Endothelial cell of umbilical vein (primary cell): ENCODE data around the gene EPN2. TPM values are rescaled to one million over a fixed set of nuclear protein-coding genes. Genes with fewer than 3 reads are reported as not detected.

ENCODE experiments used
- microRNA counts: library from miRNA; unstranded; fragments of <30 nt; microRNA quantifications from one replicate; lab custom pipeline; 2016
- microRNA-seq: library from miRNA; unstranded; fragments of <30 nt; microRNA quantifications from one replicate; pipeline ENCODE4 v1.2.0, GENCODE V29; 2021; ENCODE audit warnings: borderline number of aligned reads, borderline replicate concordance
- polyA plus RNA-seq, 4 experiments: library from polyadenylated mRNA; depleted of rRNA in 3 of 4; stranded (reverse) in 3 of 4; unstranded in 1 of 4; fragments of >200 nt; gene quantifications; 2 replicates each; pipeline versions ENCODE4 v1.2.1 to v1.2.3, GENCODE V29; 2011 to 2012; ENCODE audit warnings: missing spikeins in 1 of 4
- small RNA-seq: library from RNA; depleted of rRNA; stranded (forward); fragments of <200 nt; gene quantifications from one replicate; pipeline ENCODE3, GENCODE V24; 2012; ENCODE audit warnings: low replicate concordance, low read depth; ENCODE audit not compliant: insufficient read depth, insufficient read length
- total RNA-seq: library from RNA; stranded (reverse); gene quantifications from 2 replicates; pipeline ENCODE4 v1.2.3, GENCODE V29; 2021

The EPN2 gene
- total and polyA plus RNA-seq, 2 donors (not counting 3 experiments of a cell fraction or from before 2014, with no cell fraction given), result 40.3 to 70.5 TPM

MicroRNA genes within 50 kb of the gene (microRNA counts, 767-probe panel; counts per million panel counts)
- 723 counts per million, percentile 96 among the panel's probes with 10 or more counts for microRNA hsa-miR-1180 (lab: Ali Mortazavi, UCI)

Small RNA genes within 50 kb of the gene (microRNA-seq; reads per million reads assigned to microRNA genes)
- 803 reads per million, percentile 80 among the genes with 10 or more reads in this experiment for gene MIR1180

Small RNA genes within 50 kb of the gene (small RNA-seq; reads per million reads assigned to genes)
- gene MIR1180, result not detected

Other genes with a start within 250 kb of the EPN2 start
- 10.9 and 11.1 TPM in 2 replicates for gene FAM83G, start 232.6 kb upstream of the EPN2 start, total RNA-seq
- gene FAM83G, start 232.6 kb upstream of the EPN2 start, polyA plus RNA-seq, result 7.0 and 8.2 TPM in 2 replicates
- 43.6 and 44.5 TPM in 2 replicates for gene GRAP, start 190.4 kb upstream of the EPN2 start, total RNA-seq
- gene GRAP, start 190.4 kb upstream of the EPN2 start, polyA plus RNA-seq, result 32.1 and 40.7 TPM in 2 replicates
- gene GRAPL, start 109.8 kb upstream of the EPN2 start, total RNA-seq, result 52.5 and 55.1 TPM in 2 replicates
- gene GRAPL, start 109.8 kb upstream of the EPN2 start, polyA plus RNA-seq, result 20.7 and 22.8 TPM in 2 replicates
- gene B9D1, start 125.4 kb downstream of the EPN2 start, total RNA-seq, result 17.9 and 20.5 TPM in 2 replicates
- 55.8 and 66.0 TPM in 2 replicates for gene B9D1, start 125.4 kb downstream of the EPN2 start, polyA plus RNA-seq
- gene MAPK7, start 141.1 kb downstream of the EPN2 start, total RNA-seq, result 26.0 and 30.7 TPM in 2 replicates
- gene MAPK7, start 141.1 kb downstream of the EPN2 start, polyA plus RNA-seq, result 16.8 and 17.2 TPM in 2 replicates
- gene MFAP4, start 149.8 kb downstream of the EPN2 start, total RNA-seq, result not detected in 2 replicates
- gene MFAP4, start 149.8 kb downstream of the EPN2 start, polyA plus RNA-seq, result not detected in 2 replicates
- gene RNF112, start 173.9 kb downstream of the EPN2 start, total RNA-seq, result 0.11 TPM in 1 of 2 replicates, not detected in the other
- gene RNF112, start 173.9 kb downstream of the EPN2 start, polyA plus RNA-seq, result 0.05 and 0.06 TPM in 2 replicates